ENCODE measurements around the gene PRPF19.

DNA sequence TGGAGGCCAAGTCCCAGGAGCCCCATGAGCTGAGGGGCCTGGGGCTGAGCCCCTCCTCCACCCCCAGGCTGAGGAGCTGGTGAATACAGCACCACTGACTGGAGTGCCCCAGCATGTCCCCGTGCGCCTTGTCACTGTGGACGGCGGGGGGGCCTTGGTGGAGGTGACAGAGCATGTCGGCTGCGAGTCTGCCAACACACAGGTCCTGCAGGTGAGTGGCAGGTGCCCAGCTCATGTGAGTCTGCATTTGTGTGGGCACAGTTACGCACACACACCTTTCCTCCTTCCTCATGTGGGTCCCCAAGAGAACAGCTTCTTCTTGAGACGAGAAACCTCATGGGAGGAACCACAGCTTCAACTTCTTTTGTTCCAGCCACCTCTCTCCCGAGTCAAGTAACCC, 25.5 kb upstream of the PRPF19 start:
- TF ChIP-seq FOXM1 (IDR thresholded peaks at IDR 0.05; ENCODE audit: low read depth): no peak
- TF ChIP-seq CTCF (IDR thresholded peaks at IDR 0.05): no peak
- no peak for TF ChIP-seq POLR2AphosphoS5 (IDR thresholded peaks at IDR 0.05; ENCODE audit: low read depth, low read length)
- TF ChIP-seq, protein P1, sequence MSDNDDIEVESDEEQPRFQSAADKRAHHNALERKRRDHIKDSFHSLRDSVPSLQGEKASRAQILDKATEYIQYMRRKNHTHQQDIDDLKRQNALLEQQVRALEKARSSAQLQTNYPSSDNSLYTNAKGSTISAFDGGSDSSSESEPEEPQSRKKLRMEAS (IDR thresholded peaks at IDR 0.05; ENCODE audit: low read depth): no peak
- TF ChIP-seq USF2 (IDR thresholded peaks at IDR 0.05; ENCODE audit: borderline replicate concordance, low read depth, low read length): no peak
